ENCODE measurements around the gene RBM8A.
"Not testable (repeated sequence)": the region's sequence is repeated elsewhere in the genome, so short reads cannot be mapped to it uniquely, and the experiment has no call there.

The RBM8A gene

DNA sequence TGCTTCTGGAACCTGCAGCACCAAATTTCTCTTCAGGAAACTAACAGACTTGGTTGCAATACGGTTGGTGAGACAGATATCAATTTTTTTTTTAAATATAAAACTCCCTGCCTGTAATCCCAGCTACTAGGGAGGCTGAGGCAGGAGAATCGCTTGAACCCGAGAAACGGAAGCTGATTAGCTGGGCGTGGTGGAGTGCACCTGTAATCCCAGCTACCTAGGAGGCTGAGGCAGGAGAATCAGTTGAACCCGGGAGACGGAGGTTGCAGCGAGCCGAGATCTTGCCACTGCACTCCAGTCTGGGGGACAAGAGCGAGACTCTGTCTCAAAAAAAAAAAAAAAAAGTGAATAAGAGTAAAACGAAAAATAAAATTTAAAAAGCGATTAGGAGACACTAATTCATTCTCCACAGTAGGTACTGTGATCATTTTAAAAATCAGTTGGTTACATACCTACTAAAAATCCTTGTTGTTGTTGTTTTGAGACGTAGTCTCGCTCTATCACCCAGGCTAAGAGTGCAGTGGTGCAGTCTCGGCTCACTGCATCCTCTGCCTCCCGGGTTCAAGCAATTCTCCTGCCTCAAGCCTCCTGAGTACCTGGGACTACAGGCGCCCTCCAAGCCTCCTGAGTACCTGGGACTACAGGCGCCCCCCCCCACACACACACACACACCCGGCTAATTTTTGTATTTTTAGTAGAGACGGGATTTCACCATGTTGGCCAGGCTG is 796 bp upstream of the RBM8A start:
- Histone ChIP-seq H3K27me3 (ENCODE audit: control insufficient read depth, insufficient read depth, low read length) (no peaks in the 10 kb centered on the region), H3K9me3 (ENCODE audit: control insufficient read depth, low read depth, low read length) (no peaks in the 10 kb centered on the region), H3K36me3 (ENCODE audit: control insufficient read depth, low read depth, low read length) (peaks cover 20% of the 10 kb centered on the region), H3K4me1 (ENCODE audit: control insufficient read depth, low read depth, low read length) (no peaks in the 10 kb centered on the region), H3K9ac (ENCODE audit: low read length) (peak overlapping the region; percentile 99), H3K27ac (ENCODE audit: low read length) (peak overlapping the region; percentile 99), H3K4me3 (ENCODE audit: low read length) (peak overlapping the region; percentile 94)

DNA sequence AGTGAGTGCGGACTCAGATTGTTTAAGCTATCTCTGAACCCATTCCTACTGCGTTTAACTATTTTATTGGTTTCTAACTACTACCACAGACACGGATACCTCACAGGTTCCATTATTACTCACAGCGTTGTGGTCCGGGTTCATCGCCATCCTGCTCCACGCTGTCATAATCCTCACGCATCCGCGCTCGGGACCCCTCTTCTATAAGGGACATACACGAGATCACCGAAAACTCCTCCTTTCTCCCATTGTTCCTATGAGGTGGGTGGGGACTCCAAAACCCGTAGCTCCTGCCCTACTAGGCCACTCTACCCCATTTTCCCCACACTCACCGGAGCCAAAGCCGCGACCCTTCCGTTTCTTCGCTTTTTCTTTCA is 610 bp downstream of the RBM8A start:
- Histone ChIP-seq H3K27me3 (ENCODE audit: control insufficient read depth, insufficient read depth, low read length) (no peaks in the 10 kb centered on the region), H3K27ac (ENCODE audit: low read length) (peak overlapping the region; percentile 99)

DNA sequence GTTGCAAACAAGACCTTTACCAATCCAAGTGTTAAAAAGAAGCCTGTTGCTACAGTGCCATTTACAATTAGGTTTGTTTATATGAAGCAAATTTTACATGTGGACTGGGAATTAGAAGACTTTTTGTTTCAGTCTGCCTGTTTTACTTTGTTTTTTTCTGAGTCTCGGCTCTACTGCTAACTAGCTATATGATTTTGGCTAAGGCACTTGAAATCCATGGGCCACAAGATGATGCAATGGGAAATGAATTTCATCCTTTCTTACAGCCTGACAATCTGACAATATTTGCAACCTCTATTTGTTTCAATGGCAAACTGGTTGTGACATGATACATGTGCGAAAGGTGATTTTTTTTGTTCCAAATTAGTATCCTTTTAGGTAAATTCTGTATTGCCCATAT is 5.0 kb downstream of the RBM8A start:
- H3K27ac ChIP-seq (ENCODE audit: low read length) = no peak overlapping the region
- H3K4me3 ChIP-seq (ENCODE audit: low read length) = no peak overlapping the region
- H3K9ac ChIP-seq (ENCODE audit: low read length) = no peak overlapping the region
- H3K4me1 ChIP-seq (ENCODE audit: control insufficient read depth, low read depth, low read length) = peaks cover 4% of the 10 kb centered on the region
- no peaks in the 10 kb centered on the region for H3K27me3 ChIP-seq (ENCODE audit: control insufficient read depth, insufficient read depth, low read length)
- H3K9me3 ChIP-seq (ENCODE audit: control insufficient read depth, low read depth, low read length) = no peaks in the 10 kb centered on the region
- peaks cover 21% of the 10 kb centered on the region for H3K36me3 ChIP-seq (ENCODE audit: control insufficient read depth, low read depth, low read length)

More for the DNA sequence above, 610 bp downstream of the RBM8A start:
- Histone ChIP-seq H3K4me3 (ENCODE audit: low read length) (peak overlapping the region; percentile 94), H3K36me3 (ENCODE audit: control insufficient read depth, low read depth, low read length) (peaks cover 21% of the 10 kb centered on the region), H3K4me1 (ENCODE audit: control insufficient read depth, low read depth, low read length) (no peaks in the 10 kb centered on the region), H3K9ac (ENCODE audit: low read length) (peak overlapping the region; percentile 99), H3K9me3 (ENCODE audit: control insufficient read depth, low read depth, low read length) (no peaks in the 10 kb centered on the region)

DNA sequence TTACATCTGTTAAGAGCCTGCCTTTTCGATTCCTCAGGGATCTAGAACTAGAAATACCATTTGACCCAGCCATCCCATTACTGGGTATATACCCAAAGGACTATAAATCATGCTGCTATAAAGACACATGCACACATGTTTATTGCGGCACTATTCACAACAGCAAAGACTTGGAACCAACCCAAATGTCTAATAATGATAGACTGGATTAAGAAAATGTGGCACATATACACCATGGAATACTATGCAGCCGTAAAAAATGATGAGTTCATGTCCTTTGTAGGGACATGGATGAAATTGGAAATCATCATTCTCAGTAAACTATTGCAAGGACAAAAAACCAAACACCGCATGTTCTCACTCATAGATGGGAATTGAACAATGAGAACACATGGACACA is 7.0 kb downstream of the RBM8A start:
- H3K9me3 ChIP-seq (ENCODE audit: control insufficient read depth, low read depth, low read length); H3K27me3 ChIP-seq (ENCODE audit: control insufficient read depth, insufficient read depth, low read length); H3K9ac ChIP-seq (ENCODE audit: low read length); H3K27ac ChIP-seq (ENCODE audit: low read length); H3K4me1 ChIP-seq (ENCODE audit: control insufficient read depth, low read depth, low read length); H3K4me3 ChIP-seq (ENCODE audit: low read length): not testable (repeated sequence)
- H3K36me3 ChIP-seq (ENCODE audit: control insufficient read depth, low read depth, low read length) = peaks cover 13% of the 10 kb centered on the region

DNA sequence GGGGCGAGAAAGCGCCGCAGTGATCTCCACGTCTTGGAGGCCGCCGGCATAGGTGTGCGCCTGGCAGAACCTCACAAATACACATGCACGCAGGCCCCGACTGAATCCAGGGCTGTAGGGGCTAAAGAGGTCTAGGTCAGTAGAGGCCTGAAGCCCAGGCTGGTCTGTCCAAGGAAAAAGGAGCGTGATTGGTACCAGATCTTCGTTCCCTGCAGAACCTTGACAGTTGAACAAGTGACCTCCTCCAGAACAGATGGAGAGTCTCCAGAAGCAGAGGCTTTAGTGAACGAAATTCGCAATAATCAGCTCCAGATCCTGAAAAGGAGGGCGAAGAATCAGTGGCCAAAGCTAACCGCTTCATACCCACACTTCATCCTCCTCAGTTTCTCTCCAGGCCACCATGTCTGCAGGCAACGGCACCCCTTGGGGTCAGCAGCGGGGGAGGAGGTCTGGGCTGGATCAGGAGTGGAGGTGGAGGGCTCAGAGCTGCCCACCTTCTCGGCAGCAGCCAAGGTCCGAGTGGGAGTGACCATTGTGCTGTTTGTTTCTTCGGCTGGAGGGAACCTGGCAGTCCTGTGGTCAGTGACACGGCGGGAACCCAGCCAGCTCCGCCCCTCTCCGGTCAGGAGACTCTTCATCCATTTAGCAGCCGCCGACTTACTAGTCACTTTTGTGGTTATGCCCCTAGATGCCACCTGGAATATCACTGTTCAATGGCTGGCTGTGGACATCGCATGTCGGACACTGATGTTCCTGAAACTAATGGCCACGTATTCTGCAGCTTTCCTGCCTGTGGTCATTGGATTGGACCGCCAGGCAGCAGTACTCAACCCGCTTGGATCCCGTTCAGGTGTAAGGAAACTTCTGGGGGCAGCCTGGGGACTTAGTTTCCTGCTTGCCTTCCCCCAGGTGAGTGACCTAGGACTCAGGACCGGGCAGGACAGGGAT is 8.0 kb downstream of the RBM8A start:
- no peaks in the 10 kb centered on the region for H3K27me3 ChIP-seq (ENCODE audit: control insufficient read depth, insufficient read depth, low read length)
- H3K9ac ChIP-seq (ENCODE audit: low read length) = peak overlapping the region; percentile 39
- peak overlapping the region; percentile 81 for H3K4me3 ChIP-seq (ENCODE audit: low read length)
- no peak overlapping the region for H3K27ac ChIP-seq (ENCODE audit: low read length)
- peaks cover 4% of the 10 kb centered on the region for H3K4me1 ChIP-seq (ENCODE audit: control insufficient read depth, low read depth, low read length)
- H3K36me3 ChIP-seq (ENCODE audit: control insufficient read depth, low read depth, low read length) = peaks cover 11% of the 10 kb centered on the region
- H3K9me3 ChIP-seq (ENCODE audit: control insufficient read depth, low read depth, low read length) = no peaks in the 10 kb centered on the region

DNA sequence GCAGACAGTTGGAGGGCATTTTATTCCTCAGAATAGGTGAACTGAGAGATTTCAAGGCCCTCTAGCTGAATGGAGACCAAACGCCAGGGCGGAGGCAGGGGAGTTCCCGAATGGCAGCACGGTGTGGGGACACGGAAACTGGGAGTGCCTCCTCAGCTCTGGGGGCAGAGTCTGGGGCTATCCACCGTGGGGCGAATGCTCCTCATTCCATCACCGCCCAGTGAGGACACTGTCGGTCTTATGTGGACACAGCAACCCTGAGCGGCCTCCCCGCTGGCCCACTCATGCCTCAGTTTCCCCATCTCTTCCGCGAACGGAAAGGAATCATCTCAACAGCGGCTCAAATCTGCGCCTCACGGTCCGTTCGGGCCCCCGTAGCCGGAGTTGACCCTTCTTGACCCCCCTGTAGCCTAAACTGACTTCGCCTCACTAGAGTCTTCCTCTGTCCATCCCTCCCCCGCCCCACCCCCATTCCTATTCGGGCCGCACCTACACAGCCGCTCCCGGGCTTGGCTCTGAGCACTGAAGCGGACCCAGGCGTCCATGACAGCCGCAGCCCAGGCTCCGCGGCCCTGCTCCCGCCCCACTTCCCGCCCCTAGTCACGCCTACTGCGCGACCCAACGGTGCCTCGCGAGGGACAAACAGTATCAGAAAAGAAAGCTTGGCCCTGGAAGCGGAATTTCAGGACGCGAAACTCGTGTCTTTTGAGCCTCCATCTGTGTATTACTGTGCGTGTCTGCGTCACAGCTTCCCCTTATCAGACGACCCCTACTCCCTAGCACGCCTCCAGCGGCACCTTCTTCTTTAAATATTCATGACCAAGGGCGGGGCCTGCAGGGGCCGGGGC is 8.9 kb downstream of the RBM8A start, which contains the start of gene PEX11B:
Gene PEX11B (minus strand): TSS at position 574 of the 848 bp plus-strand sequence. CDS start 29 bp downstream, at position 545.
- H3K36me3 ChIP-seq (ENCODE audit: control insufficient read depth, low read depth, low read length) = peaks cover 4% of the 10 kb centered on the region
- H3K9me3 ChIP-seq (ENCODE audit: control insufficient read depth, low read depth, low read length) = no peaks in the 10 kb centered on the region
- H3K9ac ChIP-seq (ENCODE audit: low read length) = peak within 1 kb of the TSS; percentile 39
- H3K27ac ChIP-seq (ENCODE audit: low read length) = peak within 1 kb of the TSS; percentile 45
- H3K4me3 ChIP-seq (ENCODE audit: low read length) = peak within 1 kb of the TSS; percentile 81
- peaks cover 4% of the 10 kb centered on the region for H3K4me1 ChIP-seq (ENCODE audit: control insufficient read depth, low read depth, low read length)
- H3K27me3 ChIP-seq (ENCODE audit: control insufficient read depth, insufficient read depth, low read length) = no peaks in the 10 kb centered on the region

DNA sequence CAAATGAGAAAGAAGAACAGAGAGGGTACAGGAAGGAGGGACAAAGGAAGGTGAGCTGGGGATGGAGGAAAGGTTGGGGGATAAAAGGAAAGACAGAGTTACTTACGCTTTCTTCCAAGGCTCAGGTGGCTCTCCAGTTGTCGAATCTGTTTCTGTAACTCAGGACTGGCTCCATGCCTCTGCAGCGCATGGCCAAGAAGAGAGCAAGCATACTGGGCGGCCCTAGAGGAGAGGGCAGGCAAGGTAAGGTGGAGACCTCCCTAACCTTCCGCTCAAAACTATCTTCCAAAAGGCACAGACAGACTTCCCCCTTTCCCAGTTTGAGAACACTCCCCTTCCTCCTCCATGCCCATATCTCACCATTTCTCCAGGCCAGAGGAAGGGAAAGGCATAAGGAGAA is 9.7 kb downstream of the RBM8A start:
- Histone ChIP-seq H3K4me3 (ENCODE audit: low read length) (peak overlapping the region; percentile 81), H3K36me3 (ENCODE audit: control insufficient read depth, low read depth, low read length) (no peaks in the 10 kb centered on the region), H3K9me3 (ENCODE audit: control insufficient read depth, low read depth, low read length) (no peaks in the 10 kb centered on the region), H3K9ac (ENCODE audit: low read length) (no peak overlapping the region), H3K27ac (ENCODE audit: low read length) (no peak overlapping the region), H3K27me3 (ENCODE audit: control insufficient read depth, insufficient read depth, low read length) (no peaks in the 10 kb centered on the region), H3K4me1 (ENCODE audit: control insufficient read depth, low read depth, low read length) (peaks cover 4% of the 10 kb centered on the region)

DNA sequence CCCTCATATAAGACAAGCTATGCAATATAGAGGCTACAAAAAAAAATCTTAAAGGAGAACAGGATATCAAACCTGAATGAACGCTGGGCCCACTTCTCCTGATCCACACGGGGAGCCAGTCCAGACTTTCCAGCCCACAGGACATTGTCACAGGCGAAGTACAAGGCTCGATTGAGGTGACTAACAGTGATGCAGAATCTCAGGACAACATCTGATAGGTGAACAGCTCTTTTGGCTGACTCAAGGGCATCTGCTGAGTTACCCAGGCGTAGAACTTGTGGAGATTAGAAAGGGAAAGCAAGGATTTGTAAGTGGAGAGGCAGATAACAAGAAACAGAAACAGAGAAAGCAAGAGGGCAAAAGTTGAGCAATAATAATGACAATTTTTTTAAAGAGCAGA is 10.5 kb downstream of the RBM8A start:
- H3K9ac ChIP-seq (ENCODE audit: low read length) = no peak overlapping the region
- no peaks in the 10 kb centered on the region for H3K36me3 ChIP-seq (ENCODE audit: control insufficient read depth, low read depth, low read length)
- no peaks in the 10 kb centered on the region for H3K9me3 ChIP-seq (ENCODE audit: control insufficient read depth, low read depth, low read length)
- H3K4me1 ChIP-seq (ENCODE audit: control insufficient read depth, low read depth, low read length) = peaks cover 4% of the 10 kb centered on the region
- no peaks in the 10 kb centered on the region for H3K27me3 ChIP-seq (ENCODE audit: control insufficient read depth, insufficient read depth, low read length)
- no peak overlapping the region for H3K4me3 ChIP-seq (ENCODE audit: low read length)
- no peak overlapping the region for H3K27ac ChIP-seq (ENCODE audit: low read length)

DNA sequence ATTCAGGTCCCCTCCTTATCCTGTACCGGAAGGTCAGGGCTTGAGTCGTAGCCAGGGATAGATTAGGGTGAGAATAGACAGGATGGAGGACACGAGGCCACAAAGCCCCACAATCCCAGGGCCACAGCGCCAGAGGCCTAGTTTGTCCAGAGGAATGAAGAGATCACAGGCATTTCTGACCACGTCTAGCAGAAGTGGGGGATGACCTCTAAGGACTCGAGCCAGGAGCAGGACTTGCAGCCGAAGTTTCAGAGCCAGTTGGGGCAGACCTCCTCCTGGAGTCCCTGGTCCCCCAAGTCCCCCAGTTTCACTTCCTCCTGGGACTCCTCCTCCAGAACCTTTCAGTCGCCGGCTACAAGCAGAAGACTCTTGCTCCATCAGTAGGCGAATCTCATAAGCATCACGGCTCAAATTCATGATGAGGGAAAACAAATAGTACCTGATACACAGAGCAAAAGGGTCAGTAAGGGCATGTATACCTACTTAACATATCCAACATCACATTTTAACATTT is 15.1 kb downstream of the RBM8A start:
- H3K4me3 ChIP-seq (ENCODE audit: low read length) = no peak overlapping the region
- H3K36me3 ChIP-seq (ENCODE audit: control insufficient read depth, low read depth, low read length) = no peaks in the 10 kb centered on the region

DNA sequence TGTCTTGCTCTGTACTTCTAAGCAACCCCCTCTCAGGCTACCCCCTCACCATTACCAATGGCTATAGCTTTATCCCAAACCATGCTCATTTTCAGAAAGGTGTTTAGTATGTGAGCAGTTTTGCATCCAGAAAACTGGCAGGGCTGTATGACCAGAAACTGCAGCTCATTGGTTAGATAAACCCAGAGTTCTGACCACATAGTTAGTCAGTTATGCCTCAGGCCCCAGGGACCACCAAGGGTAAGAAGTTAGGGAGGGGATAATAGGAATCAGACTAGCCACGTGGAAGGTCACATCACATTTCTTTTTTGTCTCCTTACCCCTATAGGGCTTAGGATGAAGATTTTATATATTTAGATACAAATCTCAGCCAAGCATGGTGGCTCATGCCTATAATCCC is 18.6 kb downstream of the RBM8A start:
- H3K9ac ChIP-seq (ENCODE audit: low read length) = no peak overlapping the region
- no peak overlapping the region for H3K27ac ChIP-seq (ENCODE audit: low read length)
- peaks cover 8% of the 10 kb centered on the region for H3K4me1 ChIP-seq (ENCODE audit: control insufficient read depth, low read depth, low read length)
- no peaks in the 10 kb centered on the region for H3K27me3 ChIP-seq (ENCODE audit: control insufficient read depth, insufficient read depth, low read length)
- no peaks in the 10 kb centered on the region for H3K9me3 ChIP-seq (ENCODE audit: control insufficient read depth, low read depth, low read length)
- H3K4me3 ChIP-seq (ENCODE audit: low read length) = no peak overlapping the region
- H3K36me3 ChIP-seq (ENCODE audit: control insufficient read depth, low read depth, low read length) = no peaks in the 10 kb centered on the region

More for the DNA sequence above, 15.1 kb downstream of the RBM8A start:
- no peaks in the 10 kb centered on the region for H3K9me3 ChIP-seq (ENCODE audit: control insufficient read depth, low read depth, low read length)
- no peak overlapping the region for H3K9ac ChIP-seq (ENCODE audit: low read length)
- no peaks in the 10 kb centered on the region for H3K27me3 ChIP-seq (ENCODE audit: control insufficient read depth, insufficient read depth, low read length)
- no peak overlapping the region for H3K27ac ChIP-seq (ENCODE audit: low read length)
- peaks cover 7% of the 10 kb centered on the region for H3K4me1 ChIP-seq (ENCODE audit: control insufficient read depth, low read depth, low read length)
